ENCODE data around the gene MARK1.

Gene MARK1

DNA sequence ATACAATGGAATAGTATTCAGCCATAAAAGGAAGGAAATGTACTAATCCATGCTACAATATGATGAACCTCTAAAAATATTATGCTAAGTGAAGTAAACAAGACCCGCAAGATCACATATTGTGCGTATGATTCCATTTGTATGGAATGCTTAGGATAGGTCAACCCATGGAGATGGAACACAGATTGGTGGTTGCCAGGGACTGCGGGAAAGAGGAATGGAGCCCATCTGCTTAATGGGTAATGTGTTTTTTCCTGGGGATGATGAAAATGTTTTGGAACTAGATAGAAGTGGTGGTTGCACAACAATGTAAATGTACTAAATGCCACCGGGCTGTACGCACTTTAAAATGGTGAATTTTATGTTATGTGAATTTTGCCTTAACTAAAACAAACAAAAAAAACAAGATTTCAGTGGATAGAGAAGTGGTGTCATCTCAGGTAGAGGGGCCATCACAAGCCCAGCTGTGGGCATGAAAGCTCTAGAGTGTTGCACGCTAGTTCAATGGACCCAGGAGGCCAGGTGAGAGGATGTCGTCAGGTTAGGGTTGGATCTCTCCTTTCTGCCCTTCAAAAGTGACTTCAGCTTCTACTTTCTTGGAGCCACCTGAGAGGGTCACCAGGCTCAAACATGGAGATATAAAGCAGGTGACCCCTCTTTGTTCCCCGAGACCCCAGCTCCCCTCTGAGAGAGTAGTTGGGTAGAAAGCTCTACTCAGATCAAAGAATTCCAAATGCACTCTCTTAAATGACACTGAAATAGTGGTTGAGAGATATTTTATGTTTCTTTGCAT is 164.7 kb downstream of the MARK1 start:
- no peak for DNase-seq

GRCh38 chr1:220694866-220695382 is 167.0 kb downstream of the MARK1 start:
- DNase-seq, result no peak

DNA sequence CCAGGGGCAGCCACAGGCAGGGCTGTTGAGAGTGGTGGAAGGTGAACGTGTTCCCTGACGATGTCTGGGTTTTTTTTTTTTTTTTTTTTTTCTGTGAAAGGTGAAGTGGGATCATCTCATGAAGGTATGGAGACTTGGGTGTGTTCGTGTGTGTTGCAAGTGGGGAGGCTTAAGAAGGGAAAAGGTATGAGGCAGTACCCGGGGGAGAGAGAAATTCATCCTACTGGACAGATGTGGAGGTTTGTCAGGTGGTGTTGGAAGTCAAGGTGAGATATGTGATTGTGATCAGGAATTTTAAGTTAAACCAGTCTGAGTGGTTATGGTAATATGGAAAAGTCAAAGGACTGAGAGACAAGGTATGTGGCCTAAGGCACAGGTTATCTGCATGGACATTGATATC is 167.5 kb downstream of the MARK1 start:
- DNase-seq, result no peak

DNA sequence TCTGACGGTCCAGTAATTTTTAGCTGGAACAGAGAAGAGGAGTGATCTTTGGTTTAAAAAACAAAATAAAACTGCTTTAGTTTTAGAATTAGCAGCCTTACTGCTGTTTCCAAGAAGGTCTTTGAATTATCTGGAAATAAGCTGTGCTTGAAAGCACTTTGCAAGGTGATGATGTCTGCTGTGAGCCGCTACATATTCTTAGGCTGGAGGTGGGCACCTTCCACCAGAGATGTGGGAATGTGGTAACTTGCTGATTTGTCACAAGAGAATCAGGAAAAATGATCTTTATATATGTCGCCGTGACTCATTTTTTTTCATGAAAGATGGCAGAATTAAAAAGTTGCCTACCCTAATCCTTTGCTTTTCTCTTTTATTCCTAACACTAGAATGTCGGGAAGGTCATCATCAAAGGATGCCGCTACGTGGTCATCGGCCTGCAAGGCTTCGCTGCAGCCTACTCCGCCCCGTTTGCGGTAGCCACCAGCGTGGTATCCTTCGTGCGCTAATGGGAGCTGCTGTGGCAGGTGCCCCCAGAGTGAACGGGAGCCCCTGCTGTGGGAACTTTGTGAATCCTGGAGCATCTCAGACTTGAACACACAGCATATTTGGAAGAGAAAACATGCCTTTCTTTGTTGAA is 168.4 kb downstream of the MARK1 start:
- no peak for DNase-seq

- no peak for DNase-seq
Observed at GRCh38 chr1:220696863-220697231, 168.9 kb downstream of the MARK1 start.

- no peak for DNase-seq
Observed at GRCh38 chr1:220697326-220697725, 169.4 kb downstream of the MARK1 start.

GRCh38 chr1:220698607-220699016 is 170.7 kb downstream of the MARK1 start:
- no peak for DNase-seq

- no peak for DNase-seq
Observed at GRCh38 chr1:220699044-220699443, 171.1 kb downstream of the MARK1 start.

- DNase-seq, result peak; percentile 77
Observed at GRCh38 chr1:220700556-220701179, 172.7 kb downstream of the MARK1 start.

- DNase-seq, result no peak
Observed at GRCh38 chr1:220701974-220702373, 174.0 kb downstream of the MARK1 start.

- peak; percentile 90 for DNase-seq
Observed at GRCh38 chr1:220702733-220703270, 174.9 kb downstream of the MARK1 start.

DNA sequence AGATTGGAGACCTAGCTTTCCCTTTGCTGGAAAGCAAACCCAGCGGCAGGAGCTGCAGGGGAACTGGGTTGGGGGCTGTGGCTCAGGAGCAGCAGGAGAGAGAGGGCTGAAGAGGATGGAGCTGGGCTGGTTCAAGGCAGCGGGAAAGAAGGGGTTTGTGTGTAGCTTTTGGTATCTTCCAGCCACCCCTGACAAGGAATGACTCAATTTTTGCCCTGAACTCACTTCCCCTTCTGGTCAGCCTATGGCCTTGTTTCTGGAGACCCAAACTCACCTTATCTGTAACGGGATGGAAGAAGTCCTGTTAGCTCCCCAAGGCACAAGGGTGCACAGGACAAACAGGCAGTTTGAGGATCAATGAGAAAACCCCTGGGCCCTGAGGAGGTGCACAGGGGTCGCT is 175.4 kb downstream of the MARK1 start:
- no peak for DNase-seq

DNA sequence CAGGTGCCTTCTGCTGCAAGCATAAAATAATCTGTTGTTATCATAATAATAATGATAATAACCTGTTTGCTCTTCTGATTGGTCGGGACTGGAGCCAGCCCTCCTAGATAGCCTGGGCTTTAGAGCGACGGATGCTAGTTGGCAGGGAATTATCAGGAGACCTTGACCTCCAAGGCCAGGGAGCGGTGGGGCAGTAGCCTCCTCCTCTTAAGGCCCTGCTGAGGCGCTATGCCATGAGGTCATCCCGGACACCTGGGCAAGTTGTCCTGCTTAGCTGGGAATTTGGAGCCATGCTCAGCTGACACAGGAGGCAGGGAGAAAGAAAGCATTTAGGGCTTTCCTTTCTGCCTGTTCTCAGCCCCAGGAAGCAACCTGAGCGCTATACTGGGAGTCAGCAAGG is 177.8 kb downstream of the MARK1 start:
- no peak for DNase-seq

GRCh38 chr1:220706480-220706879 is 178.5 kb downstream of the MARK1 start:
- DNase-seq, result no peak

GRCh38 chr1:220707160-220707559 is 179.2 kb downstream of the MARK1 start:
- no peak for DNase-seq

- DNase-seq, result no peak
Observed at GRCh38 chr1:220708244-220708643, 180.3 kb downstream of the MARK1 start.

DNA sequence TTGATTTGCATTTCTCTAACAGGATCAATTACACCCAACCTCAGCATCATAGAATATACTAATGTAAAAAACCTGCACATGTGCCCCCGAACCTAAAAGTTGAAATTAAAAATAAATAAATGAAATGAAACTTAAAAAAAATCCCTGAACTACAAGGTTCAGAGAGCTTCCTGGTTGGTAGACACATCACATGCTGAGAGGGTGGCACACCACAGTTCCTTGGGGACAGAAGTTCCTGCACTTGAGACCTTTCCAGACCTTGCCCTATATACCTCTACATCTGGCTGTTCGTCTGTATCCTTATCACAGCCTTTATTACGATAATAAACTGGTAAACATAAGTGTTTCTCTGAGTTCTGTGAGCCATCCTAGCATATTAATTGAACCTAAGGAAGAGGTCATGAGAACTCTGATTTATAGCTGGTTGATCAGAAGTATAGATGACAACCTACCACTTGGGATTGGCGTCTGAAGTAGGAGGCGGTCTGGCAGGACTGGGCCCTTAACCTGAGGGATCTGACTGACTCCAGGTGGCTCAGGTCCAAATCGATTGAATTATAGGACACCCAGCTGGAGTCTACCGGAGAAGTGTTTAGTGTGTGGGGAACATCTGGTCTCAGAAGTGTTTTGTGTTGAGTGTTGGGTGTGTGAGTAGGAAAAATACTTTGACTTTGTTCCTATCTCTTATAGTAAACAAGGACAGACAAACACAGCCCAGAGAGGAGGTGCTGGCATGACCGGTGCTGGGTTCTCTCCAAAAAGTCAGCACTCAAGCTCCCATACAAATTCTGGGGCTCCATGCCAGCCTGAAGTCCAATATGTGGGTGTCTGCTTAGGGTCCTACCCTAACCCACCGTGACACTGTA is 181.2 kb downstream of the MARK1 start:
- DNase-seq, result peak; percentile 56

GRCh38 chr1:220710333-220710732 is 182.4 kb downstream of the MARK1 start:
- DNase-seq, result no peak

DNA sequence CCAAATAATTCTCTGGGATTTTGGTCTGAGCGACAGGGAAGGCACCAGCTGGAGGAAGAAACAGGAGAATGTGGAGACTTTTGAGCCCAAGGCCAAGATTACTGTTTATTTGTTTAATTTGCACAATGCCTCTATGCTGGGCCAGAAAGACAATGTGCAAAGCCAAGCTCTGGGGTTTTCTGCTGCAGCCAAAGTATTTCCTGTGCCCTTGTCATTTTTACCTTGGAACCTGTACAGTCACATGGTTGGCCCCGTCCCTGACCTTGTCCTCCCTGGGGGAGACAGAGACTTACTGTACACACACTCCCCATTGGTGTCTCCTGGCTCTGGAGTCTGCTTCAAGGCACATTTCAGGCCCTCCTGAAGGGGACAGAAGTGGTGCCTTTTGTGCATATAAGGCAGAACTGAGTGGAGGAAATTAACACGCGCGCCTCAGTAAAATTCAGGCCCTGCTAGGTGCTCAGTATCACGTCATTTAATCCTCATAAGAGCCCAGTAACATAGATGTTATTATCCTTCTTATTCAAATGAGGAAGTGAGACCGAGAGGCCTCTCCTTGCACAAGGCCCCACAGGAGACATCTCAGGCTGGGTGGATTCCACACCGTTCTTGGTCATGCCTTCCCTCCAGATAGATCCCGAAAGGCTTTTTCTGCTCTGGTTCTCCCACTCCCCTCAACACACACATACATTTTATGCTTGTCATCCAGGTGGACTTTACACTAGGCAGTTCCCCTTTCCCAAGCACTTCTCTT is 183.3 kb downstream of the MARK1 start:
- DNase-seq, result no peak

Data from DMS79 treated with DMSO at 0.1 percent for 48 hours (cell line).